Activated T-cell treated with anti-CD3 and anti-CD28 coated beads, Interleukin-2, amount 50 U/mL, for 1 hour (primary cell): ENCODE results near the gene EPB41L4A.
"Not testable (repeated sequence)": the region's sequence is repeated elsewhere in the genome, so short reads cannot be mapped to it uniquely, and the experiment has no call there.

Experiments
- DNase-seq: peaks from one replicate; pipeline ENCODE4 v3.0.0-alpha.2; 2020

EPB41L4A gene

DNA sequence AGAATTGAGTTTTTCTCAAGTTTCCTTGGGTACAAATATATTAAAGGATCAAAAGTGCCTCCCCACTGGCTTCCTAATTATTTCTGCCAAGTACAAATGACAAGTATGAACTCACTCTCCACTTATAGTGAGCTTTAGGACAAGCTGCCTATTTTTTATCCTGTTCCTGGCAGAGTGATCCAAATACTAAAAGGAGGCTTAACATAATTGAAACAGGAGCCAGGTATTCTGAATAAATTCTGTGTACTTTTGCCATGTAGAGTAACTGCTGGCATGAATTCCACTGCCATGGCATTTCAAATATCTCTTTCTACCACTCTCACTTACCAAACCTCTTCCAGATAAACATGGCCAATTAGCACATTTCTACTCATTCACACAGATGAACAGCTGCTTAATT, 171.1 kb downstream of the EPB41L4A start:
- DNase-seq = no peak

DNA sequence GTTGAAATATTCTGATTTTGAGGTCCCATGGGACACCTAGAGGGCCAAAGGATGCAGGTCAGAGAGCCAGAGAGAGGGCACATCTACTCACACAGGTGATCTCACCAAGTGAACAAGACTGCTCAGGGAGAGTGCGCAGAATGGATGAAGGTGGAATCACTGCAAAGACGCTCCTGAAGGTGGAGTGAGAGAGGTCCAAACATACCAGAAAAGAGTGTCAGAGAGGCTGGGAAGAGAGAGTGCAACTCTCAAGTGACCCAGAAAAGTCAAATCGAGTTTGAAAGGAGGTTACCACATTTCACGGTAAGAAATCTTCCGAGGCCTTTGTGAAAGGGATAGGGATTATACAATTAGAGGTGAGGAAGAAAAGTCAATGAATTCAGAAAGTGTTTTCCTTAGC, 173.4 kb downstream of the EPB41L4A start:
- DNase-seq = no peak

DNA sequence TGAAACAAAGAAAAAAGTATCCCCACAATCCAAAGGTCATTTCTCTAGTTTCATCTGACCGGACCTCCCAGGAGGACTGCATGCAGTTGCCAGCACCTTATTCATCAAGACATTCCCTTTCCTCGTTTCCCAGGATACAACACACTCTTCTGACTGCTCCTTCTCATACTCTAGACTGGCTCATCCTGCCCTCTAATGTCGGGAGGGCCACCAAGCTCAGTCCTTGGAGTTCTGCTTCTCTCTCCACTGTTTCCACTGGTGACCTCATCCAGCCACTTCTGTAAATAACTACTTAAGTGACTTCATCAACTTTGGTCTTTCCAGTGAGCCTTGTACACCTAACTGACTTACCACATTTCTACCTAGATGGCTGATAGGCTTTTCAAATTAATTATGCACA, 179.1 kb downstream of the EPB41L4A start:
- no peak for DNase-seq

DNA sequence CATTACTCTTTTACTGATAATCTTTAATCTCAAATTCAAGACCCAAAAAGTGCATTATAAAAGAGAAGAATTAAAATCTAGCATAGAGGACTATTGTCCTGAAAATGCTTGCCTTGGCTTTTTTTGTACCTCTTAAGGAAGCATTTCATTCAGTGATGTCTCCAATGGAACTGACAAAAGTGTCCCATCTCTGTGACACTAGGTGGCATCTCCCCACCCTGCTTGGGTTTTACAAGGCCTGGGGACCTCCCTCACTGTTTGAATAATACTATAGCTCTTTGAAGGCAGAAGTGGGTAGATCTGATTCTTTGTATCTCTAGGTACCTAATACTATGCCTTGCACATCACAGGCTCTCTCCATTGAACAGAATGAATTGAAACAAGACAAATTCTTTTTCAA, 180.6 kb downstream of the EPB41L4A start:
- no peak for DNase-seq

DNA sequence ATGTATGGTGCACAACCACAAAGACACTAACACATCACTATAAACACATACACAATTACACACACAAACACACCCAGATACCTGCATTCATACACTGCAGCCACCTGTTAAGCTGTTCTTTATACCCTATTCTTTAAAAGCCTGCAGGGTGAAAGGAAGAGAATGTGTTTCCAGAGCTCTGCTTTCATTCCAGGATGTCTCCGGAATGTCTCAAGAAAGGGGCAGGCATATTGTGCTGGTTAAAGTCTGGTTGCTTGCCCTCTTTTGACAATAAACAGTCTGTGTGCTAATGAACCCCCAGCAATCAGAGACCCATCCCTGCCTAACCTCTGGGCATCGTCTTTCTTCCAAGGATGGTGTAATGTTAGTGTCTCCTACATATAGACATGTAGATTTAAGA, 181.6 kb downstream of the EPB41L4A start:
- DNase-seq = no peak

DNA sequence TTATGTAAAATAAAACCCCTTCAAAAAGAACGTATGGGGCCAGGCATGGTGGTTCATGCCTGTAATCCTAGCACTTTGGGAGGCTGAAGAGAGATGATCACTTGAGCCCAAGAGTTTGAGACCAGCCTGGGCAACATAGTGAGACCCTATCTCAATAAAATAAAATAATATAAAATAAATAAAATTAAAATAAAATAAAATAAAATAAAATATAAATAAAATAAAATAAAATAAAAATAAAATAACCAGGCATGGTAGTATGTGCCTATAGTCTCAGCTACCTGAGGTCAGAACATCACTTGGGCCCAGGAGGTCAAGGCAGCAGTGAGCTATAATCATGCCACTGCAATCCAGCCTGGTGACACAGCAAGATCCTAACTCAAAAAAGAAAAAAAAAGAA, 185.1 kb downstream of the EPB41L4A start:
- no peak for DNase-seq

DNA sequence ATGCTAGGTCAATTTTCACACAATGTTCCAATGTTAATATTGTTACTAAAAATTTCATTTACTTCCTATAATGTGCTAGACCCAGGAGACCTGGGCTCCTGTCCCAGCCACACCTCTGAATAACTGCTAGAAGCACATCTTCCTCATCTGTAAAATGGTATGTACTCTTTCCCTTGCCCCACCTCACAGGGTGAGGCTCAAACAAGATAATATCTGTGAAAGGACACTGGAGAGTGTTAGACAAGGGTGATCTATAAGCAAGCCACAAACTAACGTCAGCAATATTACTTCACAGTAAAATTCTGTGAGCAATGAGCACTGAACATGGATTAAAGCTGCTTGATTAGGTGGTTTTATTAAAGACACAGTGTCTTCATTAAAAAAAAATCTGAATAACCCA, 186.4 kb downstream of the EPB41L4A start:
- DNase-seq = no peak

DNA sequence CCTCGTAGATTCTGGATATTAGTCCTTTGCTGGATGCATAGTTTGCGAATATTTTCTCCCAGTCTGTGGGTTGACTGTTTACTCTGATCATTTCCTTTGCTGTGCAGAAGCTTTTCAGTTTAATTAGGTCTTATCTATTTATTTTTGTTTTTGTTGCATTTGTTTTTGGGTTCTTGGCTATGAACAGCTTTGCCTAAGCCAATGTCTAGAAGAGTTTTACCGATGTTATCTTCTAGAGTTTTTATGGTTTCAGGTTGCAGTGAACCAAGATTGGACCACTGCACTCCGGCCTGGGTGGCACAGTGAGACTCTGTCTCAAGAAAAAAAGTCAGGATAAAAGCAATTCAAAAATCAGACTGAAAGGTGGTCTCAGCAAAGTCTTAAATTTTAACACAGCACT, 188.5 kb downstream of the EPB41L4A start:
- no peak for DNase-seq

DNA sequence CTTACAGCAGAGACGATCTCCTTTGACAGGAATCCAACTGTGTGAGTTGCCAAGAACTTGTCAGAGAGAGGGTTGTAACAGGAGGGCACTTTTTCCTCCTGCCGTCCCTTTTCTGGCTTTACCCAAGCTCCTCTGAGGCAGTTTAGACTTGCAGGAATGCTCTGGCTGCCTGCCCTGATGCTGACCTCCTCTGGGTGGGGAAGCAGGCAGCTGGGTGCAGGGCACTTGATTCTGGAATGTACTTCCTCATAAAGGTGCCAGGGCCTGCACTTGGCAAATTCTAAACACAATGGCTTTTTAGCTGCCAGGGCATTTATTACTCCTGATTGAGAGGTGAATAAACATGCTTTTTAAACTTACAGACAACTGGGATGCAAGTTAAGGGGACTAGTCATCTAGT, 190.4 kb downstream of the EPB41L4A start:
- DNase-seq = no peak

DNA sequence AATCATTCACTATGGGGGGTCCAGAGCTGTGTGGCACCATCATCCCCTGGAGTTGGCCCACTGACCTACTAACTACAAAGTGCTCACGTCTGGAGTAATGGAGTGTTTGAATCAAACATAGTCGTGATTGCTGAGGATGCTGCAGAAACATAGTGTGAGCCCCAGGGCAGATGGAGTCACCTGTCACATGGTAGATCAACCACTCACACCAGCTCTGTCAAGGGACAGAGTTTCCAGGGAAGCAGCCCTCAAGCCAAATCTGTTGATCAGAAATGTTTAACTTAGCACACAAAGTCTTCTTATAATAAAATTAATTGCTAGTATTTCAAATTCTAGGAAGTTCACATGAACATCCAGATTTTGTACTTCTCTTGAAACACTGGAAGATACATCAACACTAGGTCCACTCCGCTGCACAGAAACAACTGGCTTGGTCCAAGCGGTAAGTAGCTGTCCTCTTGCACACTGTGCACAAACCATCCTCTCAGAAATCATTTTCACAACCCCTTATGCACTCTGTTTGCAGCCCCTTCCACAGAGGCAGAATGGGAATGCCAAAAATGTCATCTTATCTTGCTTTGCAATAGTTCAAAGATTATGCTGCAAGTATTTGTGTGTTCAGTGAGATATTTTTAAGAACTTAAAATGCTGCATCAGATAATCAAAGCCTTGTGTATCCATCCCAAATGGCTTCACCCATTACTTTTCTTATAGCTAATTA, 191.0 kb downstream of the EPB41L4A start:
- DNase-seq = no peak

DNA sequence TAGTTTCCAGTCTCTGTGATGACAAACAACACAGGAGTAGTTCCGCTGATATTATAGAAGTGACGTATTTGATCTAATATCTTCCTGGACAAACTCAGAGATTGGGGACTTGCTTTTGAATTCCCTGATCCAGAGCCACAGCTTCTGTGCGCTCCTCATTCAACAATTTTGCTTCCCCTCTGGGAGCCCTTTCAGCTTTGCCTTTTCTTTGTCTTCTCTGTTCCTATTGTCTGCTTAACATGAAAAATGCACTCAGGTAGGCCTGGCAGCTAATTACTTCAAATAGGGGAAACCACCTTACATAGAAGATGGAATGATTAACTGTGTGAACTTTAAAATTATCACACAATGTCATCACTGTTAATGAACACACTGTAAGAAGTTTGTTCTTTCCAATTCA, 192.9 kb downstream of the EPB41L4A start:
- DNase-seq = no peak

DNA sequence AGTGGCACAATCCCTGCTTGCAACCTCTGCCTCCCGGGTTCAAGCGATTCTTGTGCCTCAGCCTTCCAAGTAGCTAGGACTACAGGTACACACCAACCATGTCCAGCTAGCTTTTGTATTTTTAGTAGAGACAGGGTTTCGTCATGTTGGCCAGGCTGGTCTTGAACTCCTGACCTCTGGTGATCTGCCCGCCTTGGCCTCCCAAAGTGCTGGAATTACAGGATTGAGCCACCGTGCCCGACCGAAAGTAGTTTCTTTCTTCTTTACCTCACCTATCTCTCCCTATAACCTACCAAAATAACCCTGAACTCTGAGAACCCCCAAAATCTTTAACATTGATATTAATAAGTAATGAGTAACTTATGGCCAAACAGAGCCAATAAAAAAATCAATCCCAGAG, 196.1 kb downstream of the EPB41L4A start:
- DNase-seq = not testable (repeated sequence)

DNA sequence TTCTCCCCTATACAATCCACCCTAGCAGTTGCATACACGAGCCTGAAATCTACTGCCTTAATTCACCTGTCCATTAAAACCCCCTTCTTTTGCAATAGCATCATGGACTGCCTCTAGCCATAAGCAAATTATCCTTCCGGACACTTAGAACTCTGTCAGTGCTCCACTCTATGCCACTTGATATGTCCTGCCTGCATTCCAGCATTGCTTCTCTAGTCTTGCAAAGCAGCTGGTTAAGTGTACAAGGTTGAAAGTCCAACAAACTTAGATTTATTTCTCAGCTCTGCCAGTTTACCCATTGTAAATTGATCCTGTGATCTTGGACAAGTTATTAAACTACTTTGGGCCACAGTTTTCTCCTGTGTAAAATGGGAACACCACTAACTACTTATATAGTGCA, 197.9 kb downstream of the EPB41L4A start:
- no peak for DNase-seq

DNA sequence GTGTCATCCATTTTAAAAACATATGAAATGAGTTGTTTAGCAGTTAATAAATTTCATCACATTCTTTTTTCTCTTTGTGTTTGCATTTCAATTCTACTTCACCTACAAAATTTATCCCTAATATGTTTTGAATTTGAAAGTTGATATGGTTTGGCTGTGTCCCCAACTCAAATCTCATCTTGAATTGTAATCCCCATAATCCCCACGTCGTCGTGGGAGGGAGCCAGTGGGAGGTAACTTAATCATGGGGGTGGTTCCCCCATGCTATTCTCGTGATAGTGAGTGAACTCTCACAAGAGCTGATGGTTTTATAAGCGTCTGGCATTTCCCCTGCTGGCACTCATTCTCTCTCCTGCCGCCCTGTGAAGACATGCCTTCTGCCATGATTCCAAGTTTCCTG, 200.1 kb downstream of the EPB41L4A start:
- DNase-seq = no peak

DNA sequence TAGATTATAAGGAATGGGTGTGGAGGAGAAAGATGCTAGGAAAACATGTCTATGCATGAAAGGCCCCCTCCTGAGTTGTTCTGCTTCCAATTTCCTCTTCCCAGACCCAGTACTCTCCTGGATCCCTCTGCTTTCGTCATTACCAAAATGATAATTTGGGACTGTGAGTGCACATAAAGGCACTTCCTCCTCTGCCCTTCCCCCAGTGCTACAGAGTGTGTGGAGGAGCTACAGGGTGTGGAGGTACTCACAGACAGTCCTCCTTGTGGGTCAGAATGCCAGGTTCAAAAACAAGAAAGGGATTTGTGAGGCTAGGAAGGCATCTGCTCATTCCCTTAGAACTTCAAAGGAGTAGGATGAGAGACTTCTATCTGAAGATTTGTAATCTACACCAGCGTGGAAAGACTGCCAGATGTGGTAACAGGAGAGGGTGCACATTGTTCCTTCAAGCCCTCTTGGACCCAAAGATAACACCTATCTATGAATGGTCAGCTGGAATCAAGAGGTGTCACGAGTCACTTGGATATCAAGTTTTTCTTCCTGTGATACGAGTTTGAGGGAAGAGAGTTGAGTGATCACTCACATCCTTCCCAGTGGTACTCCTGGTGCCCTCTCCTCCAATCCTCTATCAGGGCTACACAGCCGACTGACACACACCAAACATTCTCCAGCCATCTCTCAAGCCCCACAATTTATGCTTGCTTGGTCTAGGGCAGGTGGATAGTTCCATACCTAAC, 201.1 kb downstream of the EPB41L4A start:
- DNase-seq = no peak

DNA sequence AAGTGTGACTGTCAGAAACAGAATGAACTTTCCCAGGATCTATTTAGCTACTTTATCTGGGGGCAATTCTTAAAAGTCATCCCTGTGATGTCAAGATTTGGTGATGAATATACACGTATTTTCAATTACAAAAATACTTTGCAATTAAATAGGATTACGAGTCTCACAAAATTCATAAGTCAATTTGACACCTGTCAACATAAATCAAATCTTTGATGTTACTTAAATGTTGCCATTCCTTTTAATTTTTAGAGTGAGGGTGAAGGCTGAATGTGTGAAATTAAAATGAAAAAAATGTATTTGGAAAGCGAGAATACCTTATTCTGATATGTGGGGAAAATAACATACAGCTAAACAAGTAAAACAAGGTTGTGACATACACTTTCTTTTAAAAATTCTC, 202.9 kb downstream of the EPB41L4A start:
- DNase-seq = no peak

DNA sequence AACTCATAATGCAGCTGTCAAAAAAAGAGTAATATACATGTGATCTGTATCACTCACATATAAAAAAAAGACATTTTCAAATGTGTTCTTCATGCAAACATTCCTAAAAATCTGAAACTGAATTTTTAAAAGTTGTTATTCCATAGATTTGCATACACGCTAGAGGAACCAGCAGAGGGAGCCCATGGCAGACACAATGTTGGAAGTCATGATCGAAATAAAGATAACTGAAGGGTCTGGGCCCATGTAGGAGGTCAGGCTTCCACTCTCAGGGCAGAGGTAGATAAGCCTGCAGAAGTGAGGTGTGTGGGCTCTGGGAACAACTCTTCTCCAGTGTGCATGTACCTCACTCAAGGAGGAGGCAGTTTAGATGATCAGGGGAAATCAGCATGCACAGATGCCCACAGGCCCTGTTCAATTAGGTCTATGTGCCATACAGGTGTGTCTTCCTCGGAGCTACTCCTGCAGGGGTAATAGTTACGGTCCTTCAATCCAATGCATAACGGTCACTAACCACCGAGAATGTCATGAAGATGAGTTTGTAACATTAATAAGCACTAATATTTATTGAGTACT, 208.6 kb downstream of the EPB41L4A start:
- no peak for DNase-seq

DNA sequence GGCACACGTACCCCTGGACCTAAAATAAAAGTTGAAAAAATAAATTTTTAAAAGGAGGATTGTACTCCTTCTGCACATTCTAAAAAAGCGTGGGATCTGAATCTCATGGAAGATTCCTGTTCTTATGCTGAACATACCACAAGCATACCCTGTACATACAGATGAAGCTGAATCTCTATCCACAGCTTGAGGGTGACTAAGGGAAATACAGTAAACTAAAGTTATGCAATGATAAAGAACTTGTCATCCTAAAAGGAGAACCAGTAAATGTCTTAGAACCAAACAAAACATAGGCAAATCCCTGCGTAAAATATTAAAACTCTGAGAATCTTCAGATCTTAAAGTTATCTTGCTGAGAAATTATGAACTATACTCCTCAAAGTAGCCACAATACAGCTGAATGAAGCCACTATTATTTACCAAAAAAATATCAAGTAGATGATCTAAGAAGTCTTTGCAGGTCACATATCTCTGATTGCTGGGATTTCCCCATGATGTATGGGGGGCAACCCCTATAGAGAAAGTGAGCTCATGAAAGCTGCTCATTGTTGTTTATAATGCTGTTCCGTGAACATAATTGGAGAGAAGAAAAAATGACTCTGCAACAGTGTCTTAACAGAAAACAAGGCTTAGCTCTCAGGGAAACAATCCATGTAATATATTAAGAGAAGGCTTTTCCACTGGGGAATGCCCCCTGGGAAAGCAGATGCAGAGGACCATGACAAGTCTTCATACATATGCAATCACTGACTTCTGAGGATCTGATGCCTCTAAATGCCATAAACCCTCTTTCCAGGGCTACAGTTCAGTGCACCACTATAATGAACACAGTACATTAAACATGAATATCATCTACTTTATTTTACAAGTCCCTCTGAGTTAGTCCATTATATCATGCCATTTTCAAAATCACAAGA, 210.1 kb downstream of the EPB41L4A start:
- no peak for DNase-seq

DNA sequence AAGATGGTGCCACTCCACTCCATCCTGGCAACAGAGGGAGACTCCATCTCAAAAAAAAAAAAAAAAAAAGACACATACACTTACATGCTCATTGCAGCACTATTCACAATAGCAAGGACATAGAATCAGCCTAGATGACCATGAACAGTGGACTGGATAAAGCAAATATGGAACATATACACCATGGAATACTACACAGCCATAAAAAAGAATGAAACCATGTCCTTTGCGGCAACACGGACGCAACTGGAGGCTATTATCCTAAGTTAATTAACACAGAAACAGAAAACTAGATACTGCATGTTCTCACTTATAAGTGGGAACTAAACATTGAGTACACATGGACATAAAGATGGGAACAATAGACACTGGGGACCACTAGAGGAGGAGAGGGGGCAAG, 210.9 kb downstream of the EPB41L4A start:
- not testable (repeated sequence) for DNase-seq

DNA sequence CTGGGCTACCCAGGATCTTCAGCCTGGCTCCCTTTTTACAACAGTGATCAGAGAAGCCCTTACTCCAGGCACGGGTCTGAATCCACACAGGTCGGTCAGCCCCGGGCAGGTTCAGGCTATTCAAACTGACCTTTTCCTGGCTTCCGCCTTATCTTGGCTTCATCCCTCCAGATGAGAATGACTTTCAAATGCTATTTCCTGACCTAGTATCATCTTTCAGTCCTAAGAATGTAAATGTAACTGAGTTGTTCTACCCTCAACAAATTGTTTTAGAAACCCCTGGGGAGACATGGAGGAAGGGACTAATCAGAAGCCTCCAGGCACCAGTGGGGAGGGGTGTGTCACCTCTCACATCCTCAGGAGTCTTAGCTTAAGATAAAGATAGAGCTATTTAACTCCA, 213.2 kb downstream of the EPB41L4A start:
- no peak for DNase-seq

DNA sequence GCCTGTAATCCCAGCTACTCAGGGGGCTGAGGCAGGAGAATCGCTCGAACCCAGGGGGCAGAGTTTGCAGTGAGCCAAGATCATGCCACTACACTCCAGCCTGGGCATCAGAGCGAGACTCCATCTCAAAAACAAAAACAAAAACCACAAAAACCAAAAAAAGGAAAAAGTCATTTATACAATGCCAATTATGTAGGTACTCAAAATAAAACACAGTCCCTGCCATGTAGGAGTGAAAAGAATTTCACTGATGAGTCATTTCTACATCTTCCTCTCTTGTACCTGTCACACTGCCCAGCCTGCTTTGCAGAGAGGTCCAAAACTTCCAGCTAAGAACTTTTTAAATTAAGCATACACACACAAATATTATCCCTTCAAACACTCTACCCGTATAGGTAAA, 215.8 kb downstream of the EPB41L4A start:
- DNase-seq = no peak

DNA sequence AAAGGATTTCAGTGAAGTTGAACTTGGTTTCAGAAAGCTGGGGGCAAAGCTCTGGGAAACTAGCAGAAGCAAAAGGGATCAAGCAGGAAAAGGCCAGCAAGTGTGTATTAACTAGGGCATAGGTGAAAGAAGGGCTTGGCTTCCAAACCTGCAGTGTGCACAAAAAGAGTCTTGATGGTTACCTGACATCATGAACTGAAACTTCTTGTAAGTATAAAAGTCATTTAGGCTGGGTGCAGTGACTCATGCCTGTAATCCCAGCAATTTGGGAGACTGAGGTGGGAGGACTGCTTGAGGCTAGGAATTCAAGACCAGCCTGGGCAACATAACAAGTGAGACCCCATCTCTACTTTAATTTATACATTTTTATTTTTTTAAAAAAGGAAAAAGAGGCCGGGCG, 216.4 kb downstream of the EPB41L4A start:
- no peak for DNase-seq

DNA sequence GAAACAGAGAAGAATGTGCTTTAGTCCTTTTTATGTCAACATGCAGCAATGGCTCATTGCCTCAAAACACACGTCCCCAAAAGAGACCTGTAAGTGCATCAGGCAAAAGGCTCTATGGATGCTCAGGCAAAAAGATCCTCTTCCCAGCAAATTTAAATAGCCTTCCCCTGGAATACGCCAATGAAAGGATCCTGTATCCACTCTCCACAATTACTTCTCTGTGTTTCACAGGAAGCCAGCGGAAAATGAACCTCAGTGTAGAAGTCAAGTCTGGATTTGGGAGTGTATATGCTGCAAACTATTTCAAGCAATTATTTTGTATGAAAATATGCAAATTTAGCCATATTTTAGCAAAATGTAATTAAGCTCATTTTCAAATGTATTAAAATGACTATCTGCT, 217.9 kb downstream of the EPB41L4A start:
- no peak for DNase-seq
